NCI-H748 (cell line): ENCODE data around the gene ZSWIM5.
"Not testable (repeated sequence)": the region's sequence is repeated elsewhere in the genome, so short reads cannot be mapped to it uniquely, and the experiment has no call there.

Experiments used
- DNase-seq: peaks from one replicate; lab custom pipeline; 2025; ENCODE audit not compliant: unreplicated experiment; lab: John Stamatoyannopoulos, UW

The ZSWIM5 gene

DNA sequence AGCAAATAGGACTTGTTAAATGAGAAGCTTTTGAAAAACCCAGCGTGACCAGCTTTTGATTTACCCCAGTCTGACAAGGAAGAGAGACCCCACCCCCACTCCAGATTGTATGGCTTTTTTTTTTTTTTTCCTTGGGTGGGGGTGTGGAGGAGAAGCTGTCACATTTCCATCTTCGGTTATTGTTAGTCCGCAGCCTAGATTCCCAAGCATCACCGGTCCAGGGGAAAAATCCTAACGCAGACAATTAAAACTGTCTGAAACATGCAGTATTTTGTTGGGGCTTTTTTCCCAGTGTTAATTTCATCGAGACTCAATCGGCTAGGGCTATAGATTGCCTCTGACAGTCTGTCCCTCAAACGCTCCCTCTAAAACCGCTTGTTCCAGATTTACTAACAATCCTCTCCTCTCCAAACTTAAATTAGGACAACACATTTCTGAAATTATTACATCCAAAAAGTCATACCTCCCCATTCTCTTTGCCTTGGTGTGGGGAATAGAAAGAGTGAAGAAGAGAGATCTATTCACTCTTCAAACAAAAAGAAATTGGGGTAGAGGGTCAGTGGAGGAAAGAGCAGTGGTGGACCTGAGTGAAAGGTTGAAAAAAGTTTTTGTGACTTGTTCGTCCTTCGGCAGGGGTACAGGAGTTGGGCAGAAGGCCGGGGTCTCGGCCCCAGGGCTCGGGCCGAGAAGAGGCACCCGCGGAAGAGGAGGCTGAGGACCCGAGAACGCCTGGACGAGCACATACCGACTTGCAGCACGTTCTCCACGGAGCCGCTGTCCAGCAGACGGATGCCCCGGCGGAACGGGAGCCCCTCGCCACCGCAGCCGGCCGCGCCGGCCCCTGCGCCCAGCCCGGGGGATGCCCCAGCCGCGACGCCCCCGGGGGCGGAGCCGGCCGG, 1.1 kb downstream of the ZSWIM5 start:
- peak; percentile 83 for DNase-seq

GRCh38 chr1:45200906-45201500, 5.4 kb downstream of the ZSWIM5 start:
- DNase-seq, result no peak

DNA sequence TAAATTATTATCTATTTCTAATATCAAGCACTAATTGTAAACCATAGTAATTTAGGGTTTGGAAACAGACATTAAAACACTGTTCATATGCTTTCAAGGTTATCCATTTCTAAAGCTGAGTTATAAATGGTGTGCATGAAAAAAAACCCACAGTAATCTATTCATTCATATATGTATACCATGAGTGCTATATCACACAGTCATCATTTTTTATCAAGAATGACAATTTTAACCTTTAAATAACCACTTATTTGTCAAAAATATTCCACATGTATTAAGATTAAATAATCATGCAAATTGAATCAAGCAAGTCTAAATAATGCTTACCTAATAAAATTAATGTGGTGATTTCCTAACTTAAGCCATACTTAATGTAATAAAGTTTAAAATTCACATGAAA, 6.0 kb downstream of the ZSWIM5 start:
- DNase-seq, result no peak

DNA sequence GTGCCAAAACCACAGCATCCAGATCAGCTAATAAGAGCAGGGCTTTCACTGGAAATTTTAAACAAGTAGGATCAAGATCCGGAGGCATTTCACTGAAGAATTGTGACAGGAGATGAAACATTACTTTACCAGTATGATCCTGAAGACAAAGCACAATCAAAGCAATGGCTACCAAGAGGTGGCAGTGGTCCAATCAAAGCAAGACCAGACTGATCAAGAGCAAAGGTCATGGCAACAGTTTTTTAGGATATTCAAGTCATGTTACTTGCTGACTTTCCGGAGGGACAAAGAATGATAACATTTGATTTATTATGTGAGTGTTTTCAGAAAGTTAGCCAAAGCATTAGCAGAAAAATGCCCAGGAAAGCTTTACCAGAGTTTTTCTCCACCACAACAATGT, 8.2 kb downstream of the ZSWIM5 start:
- no peak for DNase-seq

GRCh38 chr1:45196863-45197262, 9.5 kb downstream of the ZSWIM5 start:
- no peak for DNase-seq

GRCh38 chr1:45191418-45191783, 15.0 kb downstream of the ZSWIM5 start:
- no peak for DNase-seq

- DNase-seq, result no peak
Observed at GRCh38 chr1:45187725-45188124, 18.7 kb downstream of the ZSWIM5 start.

DNA sequence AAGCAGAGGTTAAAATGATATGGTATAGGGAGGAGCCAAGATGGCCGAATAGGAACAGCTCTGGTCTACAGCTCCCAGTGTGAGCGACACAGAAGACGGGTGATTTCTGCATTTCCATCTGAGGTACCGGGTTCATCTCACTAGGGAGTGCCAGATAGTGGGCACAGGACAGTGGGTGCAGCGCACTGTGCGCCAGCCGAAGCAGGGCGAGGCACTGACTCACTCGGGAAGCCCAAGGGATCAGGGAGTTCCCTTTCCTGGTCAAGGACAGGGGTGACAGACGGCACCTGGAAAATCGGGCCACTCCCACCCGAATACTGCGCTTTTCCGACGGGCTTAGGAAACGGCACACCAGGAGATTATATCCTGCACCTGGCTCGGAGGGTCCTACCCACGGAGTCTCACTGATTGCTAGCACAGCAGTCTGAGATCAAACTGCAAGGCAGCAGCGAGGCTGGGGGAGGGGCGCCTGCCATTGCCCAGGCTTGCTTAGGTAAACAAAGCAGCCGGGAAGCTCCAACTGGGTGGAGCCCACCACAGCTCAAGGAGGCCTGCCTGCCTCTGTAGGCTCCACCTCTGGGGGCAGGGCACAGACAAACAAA, 26.4 kb downstream of the ZSWIM5 start:
- not testable (repeated sequence) for DNase-seq

DNA sequence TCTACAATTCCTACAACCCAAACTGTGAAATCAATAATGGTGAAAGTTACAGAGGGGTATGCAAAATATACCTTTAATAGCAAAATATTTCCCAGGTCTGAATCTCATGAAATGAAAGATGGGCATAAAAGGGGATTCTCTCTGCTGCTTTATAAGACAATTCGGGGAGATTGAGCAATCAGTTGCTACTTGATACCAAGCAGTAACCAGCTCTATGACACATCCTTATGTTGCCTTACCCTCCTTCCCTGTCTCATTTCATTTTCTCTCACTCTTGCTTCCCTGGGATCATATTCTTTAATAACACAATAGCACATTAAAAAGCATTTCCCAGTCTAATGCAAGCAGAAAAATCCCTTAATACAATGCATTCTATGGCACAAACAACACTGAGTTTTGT, 29.0 kb downstream of the ZSWIM5 start:
- DNase-seq, result no peak

DNA sequence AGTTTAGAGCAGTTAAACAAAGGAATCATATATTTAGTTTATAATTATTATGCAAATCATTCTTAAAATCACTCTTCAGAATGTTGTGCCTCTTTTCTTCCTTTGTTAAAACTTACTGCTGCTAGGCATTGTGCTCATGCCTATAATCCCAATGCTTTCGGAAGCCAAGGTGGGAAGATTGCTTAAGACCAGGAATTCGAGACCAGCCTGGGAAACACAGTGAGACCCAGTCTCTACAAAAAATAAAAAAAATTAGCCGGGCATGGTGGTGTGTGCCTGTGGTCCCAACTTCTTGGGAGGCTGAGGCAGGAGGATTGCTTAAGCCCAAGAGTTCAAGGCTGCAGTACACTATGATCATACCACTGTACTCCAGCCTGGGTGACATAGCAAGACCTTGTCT, 33.6 kb downstream of the ZSWIM5 start:
- no peak for DNase-seq

DNA sequence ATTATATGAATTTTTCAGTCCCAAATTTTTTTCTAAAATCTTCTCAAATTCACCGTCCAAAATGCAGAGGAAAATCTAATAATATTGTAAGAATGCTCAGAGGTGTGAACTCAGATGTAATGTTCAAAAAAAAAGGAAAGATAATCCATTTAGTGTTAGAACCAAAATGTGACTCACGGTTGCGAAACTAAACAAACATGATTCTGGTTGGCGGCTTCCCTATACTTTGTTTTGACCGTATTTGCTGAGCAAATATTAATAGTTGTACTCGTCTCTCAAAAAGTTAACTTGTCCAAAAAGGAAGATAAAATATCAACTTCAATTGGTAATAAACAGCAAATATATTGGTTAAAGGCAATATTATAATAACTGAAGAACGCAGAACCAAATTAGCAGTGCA, 34.4 kb downstream of the ZSWIM5 start:
- DNase-seq, result peak; percentile 19

GRCh38 chr1:45171575-45171974, 34.8 kb downstream of the ZSWIM5 start:
- no peak for DNase-seq

DNA sequence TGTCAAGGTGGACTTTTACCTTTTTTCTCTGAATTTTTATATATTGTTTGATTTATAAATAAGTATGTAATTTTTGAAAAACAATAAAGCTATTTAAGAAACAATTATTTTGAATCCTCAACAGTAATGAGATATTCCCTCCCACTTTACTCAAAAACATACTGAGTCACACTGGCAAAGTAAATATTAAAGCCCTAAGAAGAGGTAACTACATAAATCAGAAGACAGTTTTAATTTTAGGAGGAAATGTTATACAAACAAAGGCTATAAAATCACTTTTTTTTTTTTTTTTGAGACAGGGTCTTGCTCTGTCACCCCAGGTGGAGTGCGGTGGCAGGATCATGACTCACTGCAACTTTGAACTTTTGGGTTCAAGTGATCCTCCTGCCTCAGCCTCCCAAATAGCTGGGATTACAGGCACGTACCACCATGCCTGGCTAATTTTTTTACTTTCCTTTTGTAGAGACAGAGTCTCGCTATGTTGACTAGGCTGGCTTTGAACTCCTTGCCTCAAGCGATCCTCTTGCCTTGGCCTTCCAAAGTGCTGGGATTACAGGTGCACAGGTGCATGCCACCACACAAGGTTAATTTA, 36.2 kb downstream of the ZSWIM5 start:
- DNase-seq, result no peak

DNA sequence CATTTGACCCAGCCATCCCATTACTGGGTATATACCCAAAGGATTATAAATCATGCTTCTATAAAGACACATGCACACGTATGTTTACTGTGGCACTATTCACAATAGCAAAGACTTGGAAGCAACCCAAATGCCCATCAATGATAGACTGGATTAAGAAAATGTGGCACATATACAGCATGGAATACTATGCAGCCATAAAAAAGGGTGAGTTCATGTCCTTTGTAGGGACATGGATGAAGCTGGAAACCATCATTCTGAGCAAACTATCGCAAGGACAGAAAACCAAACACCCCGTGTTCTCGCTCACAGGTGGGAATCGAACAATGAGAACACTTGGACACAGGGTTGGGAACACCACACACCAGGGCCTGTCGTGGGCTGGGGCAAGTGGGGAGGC, 38.5 kb downstream of the ZSWIM5 start:
- not testable (repeated sequence) for DNase-seq

GRCh38 chr1:45164307-45164706, 42.1 kb downstream of the ZSWIM5 start:
- not testable (repeated sequence) for DNase-seq

GRCh38 chr1:45163111-45163510, 43.3 kb downstream of the ZSWIM5 start:
- DNase-seq, result not testable (repeated sequence)

- not testable (repeated sequence) for DNase-seq
Observed at GRCh38 chr1:45162041-45163035, 44.1 kb downstream of the ZSWIM5 start.

DNA sequence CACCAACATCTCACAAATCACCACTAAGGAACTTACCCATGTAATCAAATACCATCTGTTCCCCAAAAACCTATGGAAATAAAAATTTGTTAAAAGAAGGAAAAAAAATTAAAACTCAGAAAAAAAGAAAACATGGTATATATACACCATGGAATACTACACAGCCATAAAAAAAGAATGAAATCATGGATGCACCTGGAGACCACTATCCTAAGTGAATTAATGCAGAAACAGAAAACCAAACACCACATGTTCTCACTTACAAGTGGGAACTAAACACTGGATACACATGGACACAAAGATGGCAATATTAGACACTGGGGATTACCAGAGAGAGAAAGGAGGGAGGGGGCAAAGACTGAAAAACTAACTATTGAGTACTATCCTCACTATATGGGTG, 50.4 kb downstream of the ZSWIM5 start:
- DNase-seq, result no peak

- no peak for DNase-seq
Observed at GRCh38 chr1:45155423-45155822, 51.0 kb downstream of the ZSWIM5 start.

DNA sequence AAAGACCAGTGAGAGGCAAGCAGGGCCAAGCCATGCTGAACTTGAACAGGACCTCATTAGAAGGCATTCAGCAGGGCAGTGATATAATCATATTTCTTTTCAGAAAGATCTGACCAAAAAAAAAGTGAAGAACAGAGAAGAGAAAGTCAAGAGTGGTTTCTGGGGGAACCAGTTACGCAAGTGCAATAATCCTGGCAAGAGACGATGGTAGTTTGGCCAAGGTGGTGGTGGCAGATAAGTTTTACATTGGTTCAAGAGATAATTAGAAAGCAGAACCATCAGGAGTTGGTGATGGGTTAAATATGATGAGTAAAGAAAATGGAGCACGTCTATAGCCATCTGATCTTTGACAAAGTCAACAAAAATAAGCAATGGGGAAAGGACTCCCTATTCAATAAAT, 54.3 kb downstream of the ZSWIM5 start:
- no peak for DNase-seq
